PC-9 (cell line): ENCODE results near the gene UBL4A. TPM values are rescaled to one million over a fixed set of nuclear protein-coding genes. Genes with fewer than 3 reads are reported as not detected.

ENCODE experiments used
- Bru-seq: library from RNA; stranded (reverse); fragments of 400-500 nt; gene quantifications from one replicate; lab custom pipeline; 2021; lab: Mats Ljungman, UMichigan
- BruChase-seq, 2 experiments: library from RNA; stranded (reverse); fragments of 400-500 nt; gene quantifications; one replicate each; lab custom pipeline; 2021; lab: Mats Ljungman, UMichigan
- BruUV-seq: library from RNA; stranded (reverse); fragments of 400-500 nt; replicated peaks from 2 replicates; lab custom pipeline; 2021; lab: Mats Ljungman, UMichigan
- CTCF ChIA-PET: fragments of 300-600 bp; sonication (Branson Sonifier 250); formaldehyde crosslinking; loops from one replicate; lab custom pipeline; 2022; ENCODE audit warnings: antibody characterized with exemption; lab: Charles Lee
- POLR2A ChIA-PET: fragments of 300-600 bp; sonication (Branson Sonifier 250); formaldehyde crosslinking; loops from one replicate; lab custom pipeline; 2022; ENCODE audit warnings: antibody characterized with exemption; ENCODE audit not compliant: unreplicated experiment; lab: Charles Lee
- DNase-seq, 2 experiments: peaks; one replicate each; pipeline versions ENCODE4 v3.0.0 to v3.0.0-alpha.2; 2015 to 2022; ENCODE audit warnings: mixed read lengths in 1 of 2
- H2AFZ ChIP-seq: fragments of 200-600 bp; sonication (generic); 2 replicates; pipeline ENCODE4 v1.8.1; 2017; ENCODE audit warnings: antibody characterized with exemption
- H3F3A ChIP-seq: fragments of 200-600 bp; sonication (generic); 2 replicates; pipeline ENCODE4 v1.8.1; 2017; ENCODE audit warnings: antibody characterized with exemption, mild to moderate bottlenecking, low read depth; ENCODE audit not compliant: insufficient read depth
- H3K27ac ChIP-seq: fragments of 200-600 bp; sonication (generic); 2 replicates; pipeline ENCODE4 v1.6.1; 2016; ENCODE audit warnings: mixed run types
- H3K27me3 ChIP-seq: fragments of 200-600 bp; sonication (generic); 2 replicates; pipeline ENCODE4 v1.6.1; 2016; ENCODE audit warnings: low read depth, mixed run types; ENCODE audit not compliant: insufficient read depth
- H3K36me3 ChIP-seq: fragments of 200-600 bp; sonication (generic); 2 replicates; pipeline ENCODE4 v1.6.1; 2016; ENCODE audit warnings: low read depth, mixed run types
- H3K4me1 ChIP-seq: fragments of 200-600 bp; sonication (generic); replicated peaks from 2 replicates; pipeline ENCODE4 v1.6.1; 2016; ENCODE audit warnings: mixed run types; ENCODE audit not compliant: insufficient read depth
- H3K4me2 ChIP-seq: fragments of 200-600 bp; sonication (generic); 2 replicates; pipeline ENCODE4 v1.6.1; 2017; ENCODE audit warnings: mixed run types
- H3K4me3 ChIP-seq: fragments of 200-600 bp; sonication (generic); 2 replicates; pipeline ENCODE4 v1.6.1; 2016; ENCODE audit warnings: mixed run types
- H3K79me2 ChIP-seq: fragments of 200-600 bp; sonication (generic); 2 replicates; pipeline ENCODE4 v1.6.1; 2017; ENCODE audit warnings: low read depth, mixed run types
- H3K9me2 ChIP-seq: fragments of 200-600 bp; sonication (generic); 2 replicates; pipeline ENCODE4 v1.8.1; 2017; ENCODE audit warnings: mild to moderate bottlenecking; ENCODE audit not compliant: insufficient read depth
- H3K9me3 ChIP-seq: fragments of 200-600 bp; sonication (generic); 2 replicates; pipeline ENCODE4 v1.8.1; 2016; ENCODE audit warnings: low read depth; ENCODE audit not compliant: insufficient read depth
- H4K20me1 ChIP-seq: fragments of 200-600 bp; sonication (generic); 2 replicates; pipeline ENCODE4 v1.8.1; 2017; ENCODE audit not compliant: insufficient read depth
- CTCF ChIP-seq: fragments of 200-600 bp; sonication (generic); conservative IDR thresholded peaks from 2 replicates; pipeline ENCODE4 v1.6.1; 2017; ENCODE audit warnings: mixed run types, antibody characterized with exemption, mild to moderate bottlenecking, moderate library complexity
- EZH2 ChIP-seq: fragments of 200-600 bp; sonication (generic); IDR thresholded peaks from 2 replicates; pipeline ENCODE4 v1.8.0; 2017; ENCODE audit warnings: antibody characterized with exemption, low read depth
- intact Hi-C: fragments of 100-400 bp; cut with micrococcal nuclease; formaldehyde crosslinking; loops from one replicate; pipeline ENCODE4 v1.10.0; 2022; ENCODE audit not compliant: unreplicated experiment
- long read RNA-seq: library from polyadenylated mRNA; stranded (forward); transcript quantifications from one replicate; pipeline ENCODE4 v2.0.0, GENCODE V29; 2022
- total RNA-seq: library from RNA; stranded (reverse); gene quantifications from 2 replicates; pipeline ENCODE4 v1.2.3, GENCODE V29; 2021

The UBL4A gene
- total RNA-seq, result 80.7 and 81.6 TPM in 2 replicates
- percentile 66 among the genes with signal in this experiment for Bru-seq, nascent RNA
- percentile 93 among the genes with signal in this experiment for BruChase-seq, experiment 1, labeled RNA remaining after a 2-hour chase
- BruChase-seq, experiment 2, labeled RNA remaining after a 6-hour chase, result percentile 95 among the genes with signal in this experiment
- long read RNA-seq, transcript UBL4A-202 (4 exons, 2,382 nt), result major isoform, 172 of 215 reads
- long read RNA-seq, transcript UBL4A-205 (2 exons, 629 nt), result minor isoform, 5 of 215 reads
- long read RNA-seq, partial matches to known transcripts, result 2 of 215 reads
- long read RNA-seq, other reads (novel, unspliced or antisense), result 35 of 215 reads

GRCh38 chrX:154486396-154487207 lies at the start of gene UBL4A:
Gene UBL4A, minus strand, starts transcription at chrX:154486615. Its CDS starts 31 bp downstream, at chrX:154486584.
- H3K9me2 ChIP-seq, result no peaks in the 10 kb centered on the region
- peak within 1 kb of the TSS; percentile 69 for H3K4me3 ChIP-seq
- H3K4me1 ChIP-seq, result peaks cover 30% of the 10 kb centered on the region
- intact Hi-C loops, result loop anchor here (5.0 kb wide), 1 partner anchor 89 kb away; the partner anchor contains the start of gene RPL10
- no peaks in the 10 kb centered on the region for H3K27me3 ChIP-seq
- no TSS peak for BruUV-seq
- H3K4me2 ChIP-seq, result peak within 1 kb of the TSS; percentile 88
- H3F3A ChIP-seq, result peaks cover 9% of the 10 kb centered on the region; the same call in 1 of the 2 replicates
- CTCF ChIA-PET, result interaction anchor here (0.6 kb wide), 1 partner anchor 21 kb away, joined by 4 read pairs; no protein-coding TSS in a partner anchor
- H3K9me3 ChIP-seq, result no peaks in the 10 kb centered on the region
- peaks cover 14% of the 10 kb centered on the region for H3K79me2 ChIP-seq
- no peaks in the 10 kb centered on the region for H3K36me3 ChIP-seq
- H2AFZ ChIP-seq, result peak within 1 kb of the TSS; percentile 69; the same call in 1 of the 2 replicates
- peak; percentile 50 to 93 for DNase-seq
- TF ChIP-seq CTCF (no peak), EZH2 (no peak)
- peak within 1 kb of the TSS; percentile 9; the same call in 1 of the 2 replicates for H3K27ac ChIP-seq
- H4K20me1 ChIP-seq, result no peaks in the 10 kb centered on the region
- POLR2A ChIA-PET, result interaction anchor here (0.7 to 1.0 kb wide), 2 partner anchors 116 to 540 kb away, joined by 12 to 20 read pairs; no protein-coding TSS in a partner anchor

GRCh38 chrX:154535892-154536291 lies 49.5 kb upstream of the UBL4A start:
- Histone ChIP-seq H2AFZ (no peak overlapping the region), H3K4me3 (no peak overlapping the region), H3K79me2 (peaks cover 66% of the 10 kb centered on the region), H3K4me1 (peaks cover 35% of the 10 kb centered on the region), H3K9me2 (no peaks in the 10 kb centered on the region), H4K20me1 (peaks cover 14% of the 10 kb centered on the region), H3K36me3 (peaks cover 28% of the 10 kb centered on the region; the same call in 1 of the 2 replicates), H3K27me3 (no peaks in the 10 kb centered on the region), H3K4me2 (no peak overlapping the region), H3K27ac (no peak overlapping the region), H3K9me3 (no peaks in the 10 kb centered on the region), H3F3A (peaks cover 88% of the 10 kb centered on the region)
- TF ChIP-seq EZH2, result no peak
- no peak for TF ChIP-seq CTCF
- DNase-seq, result no peak
- no TSS peak for BruUV-seq
- ChIA-PET POLR2A (no interaction called here), CTCF (interaction anchor here (2.2 kb wide), 1 partner anchor 162 kb away, joined by 9 read pairs; no protein-coding TSS in a partner anchor)
- intact Hi-C loops, result no loop called here
